MM.1S (cell line): ENCODE data around the gene DBN1.

Experiments used
- CTCF ChIP-seq: fragments of 300-600 bp; sonication (generic); IDR thresholded peaks from 2 replicates; pipeline ENCODE4 v1.5.1; 2016; ENCODE audit warnings: antibody characterized with exemption, low read length, mixed read lengths
- EZH2 ChIP-seq: fragments of 300-600 bp; sonication (generic); optimal IDR thresholded peaks from 2 replicates; pipeline ENCODE3; 2017; ENCODE audit warnings: low read depth, mild to moderate bottlenecking, antibody characterized with exemption, low read length, mixed read lengths
- EZH2phosphoT487 ChIP-seq: fragments of 300-600 bp; sonication (generic); IDR thresholded peaks from 2 replicates; pipeline ENCODE4 v1.6.1; 2018; ENCODE audit warnings: antibody characterized with exemption, low read length

- no peak for TF ChIP-seq CTCF
- TF ChIP-seq EZH2phosphoT487: no peak
- no peak for TF ChIP-seq EZH2
Measured at GRCh38 chr5:177435847-177436536, 37.4 kb downstream of the DBN1 start.
